Measurements from ENCODE around the gene FAM20A. TPM values are rescaled to one million over a fixed set of nuclear protein-coding genes. Genes with fewer than 3 reads are reported as not detected.

Gene FAM20A
- total and polyA plus RNA-seq, 2 donors (not counting 1 experiment from before 2014, with no cell fraction given), result 0.96 to 14.9 TPM

GRCh38 chr17:68491381-68492231 is 109.6 kb downstream of the FAM20A start:
- TF ChIP-seq, protein P1, sequence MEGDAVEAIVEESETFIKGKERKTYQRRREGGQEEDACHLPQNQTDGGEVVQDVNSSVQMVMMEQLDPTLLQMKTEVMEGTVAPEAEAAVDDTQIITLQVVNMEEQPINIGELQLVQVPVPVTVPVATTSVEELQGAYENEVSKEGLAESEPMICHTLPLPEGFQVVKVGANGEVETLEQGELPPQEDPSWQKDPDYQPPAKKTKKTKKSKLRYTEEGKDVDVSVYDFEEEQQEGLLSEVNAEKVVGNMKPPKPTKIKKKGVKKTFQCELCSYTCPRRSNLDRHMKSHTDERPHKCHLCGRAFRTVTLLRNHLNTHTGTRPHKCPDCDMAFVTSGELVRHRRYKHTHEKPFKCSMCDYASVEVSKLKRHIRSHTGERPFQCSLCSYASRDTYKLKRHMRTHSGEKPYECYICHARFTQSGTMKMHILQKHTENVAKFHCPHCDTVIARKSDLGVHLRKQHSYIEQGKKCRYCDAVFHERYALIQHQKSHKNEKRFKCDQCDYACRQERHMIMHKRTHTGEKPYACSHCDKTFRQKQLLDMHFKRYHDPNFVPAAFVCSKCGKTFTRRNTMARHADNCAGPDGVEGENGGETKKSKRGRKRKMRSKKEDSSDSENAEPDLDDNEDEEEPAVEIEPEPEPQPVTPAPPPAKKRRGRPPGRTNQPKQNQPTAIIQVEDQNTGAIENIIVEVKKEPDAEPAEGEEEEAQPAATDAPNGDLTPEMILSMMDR (conservative IDR thresholded peaks at IDR 0.05 in 1 of 2, IDR thresholded peaks at IDR 0.05 in 1 of 2; ENCODE audit: low read depth in 1 of 2, low read length in 2 of 2), result no peak
- TF ChIP-seq EZH2 (IDR thresholded peaks at IDR 0.05; ENCODE audit: low read length, missing control alignments), result no peak
- no peak overlapping the region for H3K4me3 ChIP-seq (replicated peaks in 1 of 4; ENCODE audit: control extremely low read depth in 1 of 4, insufficient read depth in 1 of 4, low read depth in 3 of 4, low read length in 4 of 4)
- no peak overlapping the region for H2AFZ ChIP-seq (ENCODE audit: low read length)
- H3K27me3 ChIP-seq (ENCODE audit: control insufficient read depth, insufficient read depth, low read length), result no peaks in the 10 kb centered on the region
- no peaks in the 10 kb centered on the region for H3K9me3 ChIP-seq (ENCODE audit: control insufficient read depth, insufficient read depth, low read depth, low read length)
- no peaks in the 10 kb centered on the region for H3K36me3 ChIP-seq (ENCODE audit: control insufficient read depth, insufficient read depth, low read length)
- H3K9ac ChIP-seq (ENCODE audit: insufficient read depth, low read length), result no peak overlapping the region
- H3K79me2 ChIP-seq (ENCODE audit: control insufficient read depth, insufficient read depth, low read length), result no peaks in the 10 kb centered on the region
- no peak for DNase-seq (ENCODE audit: low read depth in 2 of 2)
- no peak overlapping the region for H3K27ac ChIP-seq (ENCODE audit: insufficient read depth, low read length)
- no peaks in the 10 kb centered on the region for H4K20me1 ChIP-seq (ENCODE audit: control insufficient read depth, extremely low read depth, insufficient read depth, low read length)
- no peaks in the 10 kb centered on the region for H3K4me1 ChIP-seq (ENCODE audit: control insufficient read depth, extremely low read depth, insufficient read depth, low read length)
- no peak overlapping the region for H3K4me2 ChIP-seq (ENCODE audit: extremely low read depth, insufficient read depth, low read length)

GRCh38 chr17:68489919-68490318 is 111.2 kb downstream of the FAM20A start:
- Histone ChIP-seq H2AFZ (ENCODE audit: low read length) (no peak overlapping the region), H3K4me3 (replicated peaks in 1 of 4; ENCODE audit: control extremely low read depth in 1 of 4, insufficient read depth in 1 of 4, low read depth in 3 of 4, low read length in 4 of 4) (no peak overlapping the region), H4K20me1 (ENCODE audit: control insufficient read depth, extremely low read depth, insufficient read depth, low read length) (no peaks in the 10 kb centered on the region), H3K27ac (ENCODE audit: insufficient read depth, low read length) (no peak overlapping the region), H3K79me2 (ENCODE audit: control insufficient read depth, insufficient read depth, low read length) (no peaks in the 10 kb centered on the region), H3K9ac (ENCODE audit: insufficient read depth, low read length) (no peak overlapping the region), H3K4me2 (ENCODE audit: extremely low read depth, insufficient read depth, low read length) (no peak overlapping the region), H3K36me3 (ENCODE audit: control insufficient read depth, insufficient read depth, low read length) (no peaks in the 10 kb centered on the region), H3K4me1 (ENCODE audit: control insufficient read depth, extremely low read depth, insufficient read depth, low read length) (no peaks in the 10 kb centered on the region), H3K9me3 (ENCODE audit: control insufficient read depth, insufficient read depth, low read depth, low read length) (no peaks in the 10 kb centered on the region), H3K27me3 (ENCODE audit: control insufficient read depth, insufficient read depth, low read length) (peaks cover 3% of the 10 kb centered on the region)
- no peak for DNase-seq (ENCODE audit: low read depth in 2 of 2)
- TF ChIP-seq, protein P1 (conservative IDR thresholded peaks at IDR 0.05 in 1 of 2, IDR thresholded peaks at IDR 0.05 in 1 of 2; ENCODE audit: low read depth in 1 of 2, low read length in 2 of 2), result no peak
- no peak for TF ChIP-seq EZH2 (IDR thresholded peaks at IDR 0.05; ENCODE audit: low read length, missing control alignments)

Other genes starting within 250 kb of the FAM20A start
- gene WIPI1, start 143.9 kb downstream of the FAM20A start, total RNA-seq, result 159 and 251 TPM in 2 replicates
- 158 and 167 TPM in 2 replicates for gene WIPI1, start 143.9 kb downstream of the FAM20A start, polyA plus RNA-seq
- gene PRKAR1A, start 88.9 kb downstream of the FAM20A start, total RNA-seq, result 248 and 290 TPM in 2 replicates
- 266 and 285 TPM in 2 replicates for gene PRKAR1A, start 88.9 kb downstream of the FAM20A start, polyA plus RNA-seq

All from fibroblast of lung (primary cell).